Endothelial cell of umbilical vein (primary cell): ENCODE data around the gene TPO. TPM values are rescaled to one million over a fixed set of nuclear protein-coding genes. Genes with fewer than 3 reads are reported as not detected.

ENCODE experiments used
- BruUV-seq: library from RNA; stranded (reverse); fragments of 400-500 nt; replicated peaks from 2 replicates; lab custom pipeline; 2021; lab: Mats Ljungman, UMichigan
- CTCF ChIA-PET: fragments of 300-600, 350-600 bp; sonication (Branson Sonifier 250); formaldehyde crosslinking; loops from one replicate; lab custom pipeline; 2021; ENCODE audit warnings: antibody characterized with exemption, inconsistent platforms; lab: Charles Lee
- POLR2A ChIA-PET: fragments of 300-600, 350-600 bp; sonication (Branson Sonifier 250); formaldehyde crosslinking; loops from one replicate; lab custom pipeline; 2021; ENCODE audit warnings: antibody characterized with exemption, inconsistent platforms; lab: Charles Lee
- DNase-seq: peaks from one replicate; pipeline ENCODE4 v3.0.0-alpha.2; 2011; ENCODE audit warnings: low read depth, low spot score
- FAIRE-seq: peaks from 2 replicates; lab custom pipeline; 2011; peaks lifted over from hg19 to GRCh38; lab: Jason Lieb, UNC
- H2AFZ ChIP-seq: 2 replicates; pipeline ENCODE4 v1.6.0; 2012; ENCODE audit warnings: low read depth, low read length, control low read depth, inconsistent platforms
- H3K27ac ChIP-seq: 2 replicates; pipeline ENCODE4 v1.5.1; 2011; ENCODE audit warnings: low read depth, mild to moderate bottlenecking, control low read depth, low read length, moderate library complexity; ENCODE audit not compliant: insufficient read depth
- H3K27me3 ChIP-seq, 2 experiments: 2 replicates each; pipeline versions ENCODE4 v1.6.0 to v1.6.1; 2011; ENCODE audit warnings: low read length in 2 of 2, mixed read lengths in 1 of 2; ENCODE audit not compliant: control insufficient read depth in 2 of 2, insufficient read depth in 2 of 2
- H3K36me3 ChIP-seq, 2 experiments: 2 replicates in 1 of 2; 3 replicates in 1 of 2; pipeline ENCODE4 v1.5.1; 2011; ENCODE audit warnings: low read length in 2 of 2, mild to moderate bottlenecking in 1 of 2, moderate library complexity in 1 of 2; ENCODE audit not compliant: control insufficient read depth in 2 of 2, insufficient read depth in 2 of 2; ENCODE audit errors: extremely low read depth in 1 of 2
- H3K4me1 ChIP-seq: 3 replicates; pipeline ENCODE4 v1.5.1; 2011; ENCODE audit warnings: mild to moderate bottlenecking, low read length; ENCODE audit not compliant: control insufficient read depth, insufficient read depth; ENCODE audit errors: extremely low read depth
- H3K4me2 ChIP-seq: 2 replicates; pipeline ENCODE4 v1.6.1; 2011; ENCODE audit warnings: low read length, control low read depth, mixed read lengths; ENCODE audit not compliant: insufficient read depth
- H3K4me3 ChIP-seq, 3 experiments: fragments of 200-600 bp in 1 of 3; sonication (generic), shearing (Covaris generic) in 1 of 3; replicated peaks in 1 of 3; 2 replicates each; pipeline ENCODE4 v1.5.1; 2011 to 2016; ENCODE audit warnings: control low read depth in 3 of 3, low read length in 3 of 3, mild to moderate bottlenecking in 2 of 3, inconsistent platforms in 1 of 3, low read depth in 1 of 3, moderate library complexity in 1 of 3; ENCODE audit not compliant: insufficient read depth in 1 of 3
- H3K79me2 ChIP-seq: 2 replicates; pipeline ENCODE4 v1.6.0; 2012; ENCODE audit warnings: low read length, inconsistent platforms; ENCODE audit not compliant: control insufficient read depth, insufficient read depth
- H3K9ac ChIP-seq: replicated peaks from 2 replicates; pipeline ENCODE3; 2011; ENCODE audit warnings: low read length, control low read depth; ENCODE audit not compliant: insufficient read depth; ENCODE audit errors: extremely low read depth
- H3K9me1 ChIP-seq: replicated peaks from 3 replicates; pipeline ENCODE4 v1.6.0; 2011; ENCODE audit warnings: mild to moderate bottlenecking, low read length; ENCODE audit not compliant: control insufficient read depth, insufficient read depth; ENCODE audit errors: extremely low read depth
- H3K9me3 ChIP-seq: replicated peaks from 2 replicates; pipeline ENCODE4 v1.5.1; 2012; ENCODE audit warnings: low read length, inconsistent platforms; ENCODE audit not compliant: control insufficient read depth, insufficient read depth
- H4K20me1 ChIP-seq: replicated peaks from 2 replicates; pipeline ENCODE3; 2011; ENCODE audit warnings: mild to moderate bottlenecking, low read length; ENCODE audit not compliant: control insufficient read depth, insufficient read depth; ENCODE audit errors: extremely low read depth
- CTCF ChIP-seq, 2 donors: IDR thresholded peaks; 1 replicate in 1 of 2; 2 replicates in 1 of 2; pipeline ENCODE4 v1.5.1; 2011; ENCODE audit warnings: low read length in 2 of 2, mild to moderate bottlenecking in 2 of 2, moderate library complexity in 2 of 2, control low read depth in 1 of 2, inconsistent platforms in 1 of 2, low read depth in 1 of 2; ENCODE audit not compliant: insufficient read depth in 1 of 2; ENCODE audit errors: extremely low read depth in 1 of 2
- EZH2 ChIP-seq: IDR thresholded peaks from 2 replicates; pipeline ENCODE4 v1.6.1; 2012; ENCODE audit warnings: borderline replicate concordance, low read depth, mild to moderate bottlenecking, moderate library complexity, low read length, inconsistent platforms; ENCODE audit not compliant: severe bottlenecking
- FOS ChIP-seq: IDR thresholded peaks from 2 replicates; pipeline ENCODE4 v1.6.1; 2011; ENCODE audit warnings: mild to moderate bottlenecking, low read length, moderate library complexity, borderline replicate concordance; ENCODE audit not compliant: insufficient read depth
- GATA2 ChIP-seq: IDR thresholded peaks from 2 replicates; pipeline ENCODE4 v1.7.0; 2011; ENCODE audit warnings: low read depth, mild to moderate bottlenecking, moderate library complexity, mixed read lengths, low read length; ENCODE audit not compliant: insufficient read length, insufficient read depth
- JUN ChIP-seq: IDR thresholded peaks from 2 replicates; pipeline ENCODE4 v1.6.1; 2011; ENCODE audit warnings: borderline replicate concordance, low read depth; ENCODE audit not compliant: insufficient read length, insufficient read depth
- MAX ChIP-seq: IDR thresholded peaks from 2 replicates; pipeline ENCODE4 v1.6.1; 2011; ENCODE audit not compliant: insufficient read depth, insufficient read length
- MYC ChIP-seq: IDR thresholded peaks from one replicate; pipeline ENCODE4 v1.6.1; 2011; ENCODE audit warnings: mild to moderate bottlenecking, low read depth, low read length
- POLR2A ChIP-seq: IDR thresholded peaks from 2 replicates; pipeline ENCODE4 v1.6.1; 2012; ENCODE audit warnings: low read depth, mild to moderate bottlenecking, control low read depth, low read length
- POLR2AphosphoS5 ChIP-seq: IDR thresholded peaks from 2 replicates; pipeline ENCODE4 v1.6.1; 2012; ENCODE audit warnings: low read depth, mild to moderate bottlenecking, control low read depth, low read length, moderate library complexity; ENCODE audit not compliant: insufficient read depth
- dilution Hi-C: fragments of 300-500 bp; cut with MboI; formaldehyde crosslinking; loops from one replicate; pipeline ENCODE4 v1.15.0; 2019; ENCODE audit warnings: low sequenced_read_pairs; ENCODE audit not compliant: extremely low pct_ligation_motif_present
- intact Hi-C: fragments of 100-400 bp; cut with micrococcal nuclease; formaldehyde crosslinking; loops from one replicate; pipeline ENCODE4 v1.10.0; 2022
- polyA plus RNA-seq, 4 experiments: library from polyadenylated mRNA; depleted of rRNA in 3 of 4; stranded (reverse) in 3 of 4; unstranded in 1 of 4; fragments of >200 nt; gene quantifications; 2 replicates each; pipeline versions ENCODE4 v1.2.1 to v1.2.3, GENCODE V29; 2011 to 2012; ENCODE audit warnings: missing spikeins in 1 of 4
- total RNA-seq: library from RNA; stranded (reverse); gene quantifications from 2 replicates; pipeline ENCODE4 v1.2.3, GENCODE V29; 2021

Gene TPO
- total and polyA plus RNA-seq, 2 donors (not counting 3 experiments of a cell fraction or from before 2014, with no cell fraction given), result not detected

- no peak overlapping the region for H2AFZ ChIP-seq
- no peak for FAIRE-seq
- no peaks in the 10 kb centered on the region for H3K4me1 ChIP-seq
- no peaks in the 10 kb centered on the region for H3K36me3 ChIP-seq
- H3K9ac ChIP-seq, result no peak overlapping the region
- H3K79me2 ChIP-seq, result no peaks in the 10 kb centered on the region
- TF ChIP-seq MAX, result no peak
- TF ChIP-seq POLR2A, result no peak
- no peak for TF ChIP-seq CTCF (IDR thresholded peaks at IDR 0.05; ENCODE audit: extremely low read depth in 1 of 2, insufficient read depth in 1 of 2, low read depth in 1 of 2, low read length in 2 of 2)
- no peak for TF ChIP-seq MYC
- TF ChIP-seq GATA2, result no peak
- no peak for TF ChIP-seq EZH2
- no peak for TF ChIP-seq FOS
- TF ChIP-seq POLR2AphosphoS5, result no peak
- TF ChIP-seq JUN, result no peak
- no peaks in the 10 kb centered on the region for H3K27me3 ChIP-seq
- H3K4me3 ChIP-seq, result no peak overlapping the region
- no peaks in the 10 kb centered on the region for H4K20me1 ChIP-seq
- intact Hi-C loops, result no loop called here
- dilution Hi-C loops, result no loop called here
- no TSS peak for BruUV-seq
- peaks cover 6% of the 10 kb centered on the region for H3K9me3 ChIP-seq
- ChIA-PET POLR2A (no interaction called here), CTCF (no interaction called here)
- DNase-seq, result no peak
- no peak overlapping the region for H3K27ac ChIP-seq
- H3K9me1 ChIP-seq, result no peaks in the 10 kb centered on the region
- no peak overlapping the region for H3K4me2 ChIP-seq
Measured at GRCh38 chr2:1377473-1377872, 35.8 kb upstream of the TPO start.
